GM23338 (cell line): Measurements from ENCODE around the gene HKDC1. TPM values are rescaled to one million over a fixed set of nuclear protein-coding genes. Genes with fewer than 3 reads are reported as not detected.
"Not testable (repeated sequence)": the region's sequence is repeated elsewhere in the genome, so short reads cannot be mapped to it uniquely, and the experiment has no call there.

Experiments used
- ATAC-seq: fragments of 200-7000 bp; cut with Tn5 transposase; 3 replicates; pipeline ENCODE4 v1.9.1; 2020
- DNase-seq: peaks from one replicate; pipeline ENCODE4 v3.0.0-alpha.2; 2015; ENCODE audit warnings: low spot score
- H2AFZ ChIP-seq: fragments of 200-600 bp; sonication (generic); 2 replicates; pipeline ENCODE4 v1.8.0; 2016; ENCODE audit warnings: antibody characterized with exemption, mild to moderate bottlenecking, moderate library complexity
- H3F3A ChIP-seq: fragments of 200-600 bp; sonication (generic); replicated peaks from 2 replicates; pipeline ENCODE4 v1.8.0; 2017; ENCODE audit warnings: antibody characterized with exemption, mixed run types, low read depth
- H3K27ac ChIP-seq: fragments of 200-600 bp; sonication (generic); 2 replicates; pipeline ENCODE4 v1.6.1; 2016; ENCODE audit warnings: low read depth
- H3K27me3 ChIP-seq: fragments of 200-600 bp; sonication (generic); 2 replicates; pipeline ENCODE4 v1.8.0; 2016; ENCODE audit warnings: mild to moderate bottlenecking, mixed run types, moderate library complexity; ENCODE audit not compliant: insufficient read depth
- H3K36me3 ChIP-seq: fragments of 200-600 bp; sonication (generic); 2 replicates; pipeline ENCODE4 v1.8.0; 2016; ENCODE audit warnings: mild to moderate bottlenecking; ENCODE audit not compliant: insufficient read depth
- H3K4me1 ChIP-seq: fragments of 200-600 bp; sonication (generic); 2 replicates; pipeline ENCODE4 v1.8.0; 2016; ENCODE audit warnings: mild to moderate bottlenecking, moderate library complexity; ENCODE audit not compliant: insufficient read depth
- H3K4me2 ChIP-seq: fragments of 200-600 bp; sonication (generic); 2 replicates; pipeline ENCODE4 v1.7.1; 2017; ENCODE audit warnings: mixed run types
- H3K4me3 ChIP-seq: fragments of 200-600 bp; sonication (generic); 2 replicates; pipeline ENCODE4 v1.6.1; 2016; ENCODE audit warnings: mixed run types
- H3K79me2 ChIP-seq: fragments of 200-600 bp; sonication (generic); replicated peaks from 2 replicates; pipeline ENCODE4 v1.8.0; 2017; ENCODE audit warnings: mild to moderate bottlenecking; ENCODE audit not compliant: insufficient read depth
- H3K9me2 ChIP-seq: fragments of 200-600 bp; sonication (generic); 2 replicates; pipeline ENCODE4 v1.8.0; 2017; ENCODE audit not compliant: insufficient read depth
- H4K20me1 ChIP-seq: fragments of 200-600 bp; sonication (generic); replicated peaks from 2 replicates; pipeline ENCODE4 v1.8.0; 2017; ENCODE audit warnings: mild to moderate bottlenecking; ENCODE audit not compliant: insufficient read depth
- H3K27ac Mint-ChIP-seq: 2 replicates; pipeline ENCODE4 v1.8.0; 2020; ENCODE audit warnings: inconsistent platforms, mild to moderate bottlenecking, moderate library complexity, mixed read lengths
- H3K27me3 Mint-ChIP-seq: 3 replicates; pipeline ENCODE4 v1.8.0; 2022; ENCODE audit warnings: low read depth, mild to moderate bottlenecking, moderate library complexity, mixed read lengths, inconsistent platforms; ENCODE audit not compliant: insufficient read depth, poor library complexity
- H3K36me3 Mint-ChIP-seq: 3 replicates; pipeline ENCODE4 v1.8.0; 2021; ENCODE audit warnings: low read depth, mild to moderate bottlenecking, inconsistent platforms, moderate library complexity, mixed read lengths
- H3K4me1 Mint-ChIP-seq: 3 replicates; pipeline ENCODE4 v1.8.0; 2020; ENCODE audit warnings: mild to moderate bottlenecking, inconsistent platforms, mixed read lengths
- H3K4me3 Mint-ChIP-seq: 3 replicates; pipeline ENCODE4 v1.8.0; 2021; ENCODE audit warnings: moderate library complexity, mild to moderate bottlenecking, inconsistent platforms, mixed read lengths
- H3K9me3 Mint-ChIP-seq: 3 replicates; pipeline ENCODE4 v1.8.0; 2020; ENCODE audit warnings: moderate library complexity, mild to moderate bottlenecking, inconsistent platforms, mixed read lengths
- CTCF ChIP-seq, 2 experiments: fragments of 200-600 bp in 1 of 2; sonication (generic) in 1 of 2; conservative IDR thresholded peaks; 2 replicates each; pipeline versions ENCODE4 v1.5.1 to v1.6.1; 2016 to 2017; ENCODE audit warnings: antibody characterized with exemption in 2 of 2, low read depth in 2 of 2, mild to moderate bottlenecking in 2 of 2, moderate library complexity in 1 of 2
- ZNF114 ChIP-seq: fragments of 250-450 bp; sonication (Bioruptor Pico); IDR thresholded peaks from 2 replicates; pipeline ENCODE4 v1.5.0; 2020; ENCODE audit warnings: mild to moderate bottlenecking, moderate library complexity
- ZNF331 ChIP-seq: fragments of 250-450 bp; sonication (Bioruptor Pico); IDR thresholded peaks from 2 replicates; pipeline ENCODE4 v1.5.0; 2020; ENCODE audit warnings: low read depth, mild to moderate bottlenecking, moderate library complexity
- long read RNA-seq: library from polyadenylated mRNA; unstranded; transcript quantifications from one replicate; pipeline ENCODE4 v2.0.0, GENCODE V29; 2020; ENCODE audit not compliant: unreplicated experiment
- polyA plus RNA-seq: library from polyadenylated mRNA; unstranded; fragments of >200 nt; fragmentation: Nextera tagmentation; extraction: Ambion mirVana; gene quantifications from 2 replicates; pipeline ENCODE4 v1.2.1, GENCODE V29; 2016
- total RNA-seq: library from RNA; depleted of rRNA; stranded (reverse); fragments of >200 nt; shearing (Covaris generic); gene quantifications from 2 replicates; pipeline ENCODE4 v1.2.3, GENCODE V29; 2014; rRNA removed

HKDC1 gene
- total RNA-seq (0.03 TPM in 1 of 2 replicates, not detected in the other), polyA plus RNA-seq (not detected in 2 replicates)
- long read RNA-seq: 0 reads

GRCh38 chr10:69220041-69220451, at the start of gene HKDC1:
Gene HKDC1, plus strand, starts transcription at chr10:69220332. Its CDS starts 104 bp downstream, at chr10:69220436.
- Mint-ChIP-seq H3K27ac (no peak within 1 kb of the TSS), H3K27me3 (no peaks in the 10 kb centered on the region), H3K4me3 (no peak within 1 kb of the TSS), H3K9me3 (no peaks in the 10 kb centered on the region), H3K4me1 (peaks cover 7% of the 10 kb centered on the region), H3K36me3 (no peaks in the 10 kb centered on the region)
- Histone ChIP-seq H3K4me1 (no peaks in the 10 kb centered on the region), H3K36me3 (no peaks in the 10 kb centered on the region), H3K27me3 (no peaks in the 10 kb centered on the region), H3K4me3 (no peak within 1 kb of the TSS), H3K79me2 (no peaks in the 10 kb centered on the region), H2AFZ (0 out of 2 replicates have a peak within 1 kb of the TSS, but pooled peaks have one; percentile 32), H3K9me2 (no peaks in the 10 kb centered on the region), H3K4me2 (no peak within 1 kb of the TSS), H3K27ac (no peak within 1 kb of the TSS), H3F3A (no peaks in the 10 kb centered on the region), H4K20me1 (no peaks in the 10 kb centered on the region)
- ATAC-seq: no peak
- no peak for TF ChIP-seq CTCF (conservative IDR thresholded peaks at IDR 0.05; ENCODE audit: low read depth in 2 of 2)
- no peak for DNase-seq

DNA sequence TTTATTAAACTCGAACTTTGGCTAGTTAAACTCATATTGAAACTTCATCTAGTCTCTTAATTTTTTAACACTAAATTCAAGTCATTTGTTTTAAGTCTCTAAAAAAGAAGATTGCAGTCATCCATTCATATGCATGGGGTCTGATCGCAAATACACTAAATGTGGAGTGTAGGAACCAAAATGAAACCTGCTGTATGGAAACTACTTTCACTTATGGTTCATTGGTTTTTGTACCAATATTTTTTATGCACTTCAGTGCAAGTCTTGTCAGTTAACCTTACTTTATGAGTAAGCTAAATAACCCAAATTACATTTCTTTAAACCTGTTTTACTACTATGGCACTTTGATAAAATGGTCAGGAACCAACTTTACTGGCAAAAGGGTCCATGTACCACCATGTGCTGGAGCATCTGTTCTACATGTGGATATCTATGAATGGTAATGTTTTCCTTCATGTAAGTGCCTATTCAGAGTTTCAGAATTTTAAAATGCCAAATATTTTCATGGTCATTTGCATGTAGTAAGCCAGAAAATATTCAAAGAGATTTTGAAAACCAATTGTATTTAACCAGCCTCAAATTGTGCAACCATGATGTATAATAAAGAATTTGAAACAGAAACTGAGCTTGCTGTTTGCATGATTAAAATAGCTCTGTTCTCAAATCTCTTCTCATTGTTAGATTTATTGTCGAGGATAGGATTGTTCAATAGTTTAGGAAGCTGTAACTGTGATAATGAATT, 47.7 kb upstream of the HKDC1 start:
- no peak overlapping the region for H3K4me3 Mint-ChIP-seq
- Histone ChIP-seq H3K4me2 (no peak overlapping the region), H3K4me1 (no peaks in the 10 kb centered on the region), H3K4me3 (no peak overlapping the region), H3K27me3 (no peaks in the 10 kb centered on the region), H3K9me2 (no peaks in the 10 kb centered on the region), H4K20me1 (0 out of 2 replicates have a peak, but pooled peaks cover 2% of the 10 kb centered on the region), H3K36me3 (peaks cover 7% of the 10 kb centered on the region; the same call in 1 of the 2 replicates), H3K79me2 (no peaks in the 10 kb centered on the region), H3F3A (no peaks in the 10 kb centered on the region), H3K27ac (no peak overlapping the region), H2AFZ (no peak overlapping the region)
- H3K27ac Mint-ChIP-seq: no peak overlapping the region
- no peak for DNase-seq
- no peaks in the 10 kb centered on the region for H3K27me3 Mint-ChIP-seq
- ATAC-seq: no peak
- no peaks in the 10 kb centered on the region for H3K4me1 Mint-ChIP-seq
- no peak for TF ChIP-seq ZNF114 (CRISPR knock-in tag)
- TF ChIP-seq ZNF331 (CRISPR knock-in tag): no peak
- H3K36me3 Mint-ChIP-seq: peaks cover 13% of the 10 kb centered on the region; the same call in 1 of the 3 replicates
- H3K9me3 Mint-ChIP-seq: 0 out of 3 replicates have a peak, but pooled peaks cover 2% of the 10 kb centered on the region

DNA sequence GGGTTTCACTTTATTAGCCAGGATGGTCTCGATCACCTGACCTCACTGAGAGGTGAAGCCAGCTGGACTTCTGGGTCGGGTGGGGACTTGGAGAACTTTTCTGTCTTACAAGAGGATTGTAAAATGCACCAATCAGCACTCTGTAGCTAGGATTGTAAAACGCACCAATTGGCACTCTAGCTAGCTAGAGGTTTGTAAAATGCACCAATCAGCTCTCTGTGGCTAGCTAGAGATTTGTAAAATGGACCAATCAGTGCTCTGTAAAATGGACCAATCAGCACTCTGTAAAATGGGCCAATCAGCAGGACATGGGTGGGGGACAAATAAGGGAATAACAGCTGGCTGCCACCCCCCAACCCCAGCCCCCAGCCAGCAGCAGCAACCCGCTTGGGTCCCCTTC, 44.8 kb upstream of the HKDC1 start:
- H3K4me3 ChIP-seq, H3K36me3 ChIP-seq, H3K36me3 Mint-ChIP-seq, H4K20me1 ChIP-seq, H3F3A ChIP-seq, H3K4me1 Mint-ChIP-seq, H3K4me1 ChIP-seq, H3K4me3 Mint-ChIP-seq, ATAC-seq, H3K4me2 ChIP-seq, H2AFZ ChIP-seq, H3K27me3 ChIP-seq, H3K27ac ChIP-seq, H3K79me2 ChIP-seq, DNase-seq, H3K27ac Mint-ChIP-seq, H3K9me3 Mint-ChIP-seq, H3K9me2 ChIP-seq: not testable (repeated sequence)
- peaks cover 11% of the 10 kb centered on the region for H3K27me3 Mint-ChIP-seq
